Stimulated activated CD8-positive, alpha-beta memory T cell treated with anti-CD3 and anti-CD28 coated beads, Interleukin-12 subunit alpha, Interleukin-12 subunit beta, amount 100 ng/mL, for 24 hours (primary cell): Measurements from ENCODE around the gene FUCA1.
A peak's percentile ranks its signal among the peaks of the same experiment; 100 is the strongest.
"Not testable (repeated sequence)": the region's sequence is repeated elsewhere in the genome, so short reads cannot be mapped to it uniquely, and the experiment has no call there.

Experiments
- DNase-seq: peaks from one replicate; pipeline ENCODE4 v3.0.0-alpha.2; 2020; ENCODE audit errors: extremely low read depth

Gene FUCA1

DNA sequence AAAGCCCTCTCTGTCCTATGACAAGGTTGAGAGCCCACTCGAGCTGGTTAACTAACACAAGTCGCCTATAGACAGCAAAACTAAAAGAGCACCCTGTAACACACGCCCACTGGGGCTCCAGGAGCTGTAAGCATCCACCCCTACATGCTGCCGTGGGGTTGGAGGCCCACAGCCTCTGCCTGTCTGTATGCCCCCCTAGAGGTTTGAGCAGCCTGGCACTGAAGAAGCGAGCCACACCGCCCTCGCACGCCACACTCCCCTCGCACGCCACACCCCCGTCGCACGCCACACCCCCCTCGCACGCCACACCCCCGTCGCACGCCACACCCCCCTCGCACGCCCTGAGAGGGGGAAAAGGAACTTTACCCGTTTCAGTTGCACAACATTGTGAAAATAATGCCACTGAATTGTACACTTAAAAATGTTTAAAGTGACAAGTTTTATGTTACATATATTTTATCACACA is 29.7 kb downstream of the FUCA1 start:
- peak; percentile 43 for DNase-seq

DNA sequence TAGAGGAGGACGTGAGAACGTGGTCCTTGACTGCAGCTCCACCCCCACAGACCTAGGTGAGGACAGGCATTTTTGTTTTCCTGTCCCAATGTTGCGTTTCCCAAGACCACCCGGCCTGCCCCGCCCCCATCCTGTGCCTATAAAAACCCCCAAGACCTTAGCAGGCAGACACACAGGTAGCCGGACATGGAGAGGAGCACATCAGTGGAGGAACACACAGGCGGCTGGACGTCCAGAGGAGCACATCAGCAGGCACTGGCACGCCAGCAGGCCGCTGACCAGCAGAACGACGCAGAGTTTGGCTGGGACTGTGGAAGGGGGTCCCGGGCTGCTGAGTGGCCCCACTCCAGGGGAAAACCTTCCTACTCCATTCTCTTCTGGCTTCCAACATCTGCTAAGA is 30.2 kb downstream of the FUCA1 start:
- no peak for DNase-seq

DNA sequence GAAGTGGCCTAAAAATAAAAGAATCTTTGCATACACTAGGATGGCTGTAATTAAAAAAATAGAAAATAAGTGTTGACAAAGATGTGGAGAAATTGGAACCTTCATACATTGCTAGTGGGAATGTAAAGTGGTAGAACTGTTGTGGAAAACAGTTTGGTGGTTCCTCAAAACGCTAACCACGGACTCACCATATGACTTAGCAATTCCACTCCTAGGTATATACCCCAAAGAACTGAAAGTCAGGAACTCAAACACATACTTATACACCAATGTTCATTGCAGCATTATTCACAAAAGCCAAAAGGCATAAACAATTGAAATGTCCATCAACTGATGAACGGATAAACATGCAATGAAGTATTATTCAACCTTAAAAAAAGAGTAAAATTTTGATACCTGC is 32.1 kb downstream of the FUCA1 start:
- no peak for DNase-seq

DNA sequence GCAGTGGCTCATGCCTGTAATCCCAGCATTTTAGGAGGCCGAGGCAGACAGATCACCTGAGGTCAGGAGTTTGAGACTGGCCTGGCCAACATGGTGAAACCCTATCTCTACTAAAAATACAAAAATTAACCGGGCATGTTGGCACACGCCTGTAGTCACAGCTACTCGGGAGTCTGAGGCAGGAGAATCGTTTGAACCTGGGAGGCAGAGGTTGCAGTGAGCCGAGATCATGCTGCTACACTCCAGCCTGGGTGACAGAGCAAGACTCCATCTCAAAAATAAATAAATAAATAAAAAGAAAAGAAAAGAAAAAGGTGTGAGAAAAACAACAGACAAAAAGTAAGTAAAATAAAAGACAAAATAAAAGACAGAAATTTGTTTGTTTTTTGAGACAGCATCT is 33.9 kb downstream of the FUCA1 start:
- not testable (repeated sequence) for DNase-seq

DNA sequence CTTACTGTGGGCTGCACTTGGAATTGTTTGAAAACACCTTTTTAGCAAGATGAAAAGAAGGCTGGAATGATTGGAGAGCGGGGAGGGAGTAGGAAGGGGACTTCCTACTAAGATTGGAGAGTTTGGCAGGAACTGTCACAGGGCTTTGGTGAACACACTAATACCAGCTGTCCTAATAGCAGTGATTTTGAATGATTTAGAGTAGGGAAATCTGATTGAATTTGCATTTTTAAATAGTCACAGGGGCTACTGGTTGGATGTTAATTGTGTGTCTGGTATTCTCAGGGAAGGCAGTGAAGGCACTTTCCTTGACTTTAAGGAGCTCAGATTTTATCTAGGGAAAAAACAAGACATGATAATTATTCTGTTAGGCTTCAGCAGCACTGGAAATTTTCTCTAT is 40.4 kb downstream of the FUCA1 start:
- no peak for DNase-seq

DNA sequence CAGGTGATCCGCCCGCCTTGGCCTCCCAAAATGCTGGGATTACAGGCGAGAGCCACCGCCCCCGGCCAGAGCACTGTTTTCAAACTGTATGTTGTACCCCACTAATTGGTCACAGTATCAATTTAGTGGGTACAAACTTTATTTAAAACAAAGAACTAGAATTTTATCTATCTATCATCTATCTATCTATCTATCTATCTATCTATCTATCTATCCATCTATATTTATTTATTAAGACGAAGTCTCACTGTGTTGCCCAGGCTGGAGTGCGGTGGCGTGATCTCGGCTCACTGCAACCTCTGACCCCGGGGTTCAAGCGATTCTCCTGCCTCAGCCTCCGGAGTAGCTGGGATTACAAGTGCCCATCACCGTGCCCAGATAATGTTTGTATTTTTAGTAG is 41.5 kb downstream of the FUCA1 start:
- not testable (repeated sequence) for DNase-seq

DNA sequence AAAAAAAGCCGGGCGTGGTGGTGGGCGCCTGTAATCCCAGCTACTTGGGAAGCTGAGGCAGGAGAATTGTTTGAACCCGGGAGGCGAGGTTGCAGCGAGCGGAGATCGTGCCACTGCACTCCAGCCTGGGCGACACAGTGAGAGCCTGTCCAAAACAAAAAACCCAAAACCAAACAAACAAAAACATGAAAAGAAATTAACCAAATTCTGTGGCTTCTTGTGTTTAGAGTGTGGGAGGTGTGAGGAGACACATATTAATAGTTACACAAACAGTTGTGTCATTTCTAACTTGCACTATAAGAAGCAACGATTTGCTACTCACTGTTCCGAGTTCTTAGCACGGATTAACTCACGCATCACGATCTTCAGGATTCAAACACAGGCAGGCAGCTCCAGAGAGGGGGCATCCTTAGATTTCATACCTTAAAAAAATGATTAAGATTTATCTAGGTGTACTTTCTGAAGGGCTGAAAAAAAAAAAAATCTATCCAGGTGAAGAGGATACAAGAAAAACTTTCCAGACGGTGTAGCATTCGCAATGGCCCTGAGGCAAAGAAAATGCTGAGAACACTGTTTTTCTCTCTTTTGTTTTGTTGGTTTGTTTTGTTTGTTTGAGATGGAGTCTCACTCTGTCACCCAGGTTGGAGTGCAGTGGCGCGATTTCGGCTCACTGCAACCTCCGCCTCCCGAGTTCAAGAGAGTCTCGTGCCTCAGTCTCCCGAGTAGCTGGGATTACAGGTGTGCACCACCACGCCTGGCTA is 42.1 kb downstream of the FUCA1 start:
- DNase-seq: no peak

DNA sequence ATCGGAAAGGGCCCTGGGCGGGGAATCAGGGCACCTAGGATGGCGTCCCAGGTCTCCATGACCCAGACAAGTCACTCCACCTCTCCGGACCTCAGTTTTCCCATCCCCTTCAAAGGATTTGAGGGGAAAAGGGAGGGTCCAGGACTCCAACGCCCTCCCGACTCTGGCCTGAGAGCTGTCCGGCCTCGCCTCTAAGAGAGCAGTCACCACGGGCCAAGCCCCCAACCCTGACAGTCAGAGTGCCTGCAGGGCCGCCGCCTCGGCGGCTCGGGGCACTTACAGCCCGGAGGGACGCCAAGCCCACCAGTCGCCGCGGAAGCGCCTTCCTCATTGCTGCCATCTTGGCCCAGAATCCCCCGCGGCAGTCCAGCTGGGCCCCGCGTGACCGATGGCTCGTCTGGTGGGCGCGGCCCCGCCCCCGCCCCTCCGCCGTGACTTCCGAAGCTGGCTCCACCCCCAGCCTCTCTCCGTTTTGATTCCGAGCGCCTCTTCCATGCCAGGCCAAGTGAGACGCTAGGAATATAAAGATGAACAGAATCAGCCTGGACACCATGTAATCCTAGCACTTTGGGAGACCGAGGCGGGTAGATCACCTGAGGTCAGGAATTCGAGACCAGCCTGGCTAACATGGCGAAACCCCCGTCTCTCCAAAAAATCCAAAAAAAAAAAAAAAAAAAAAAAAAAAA is 42.9 kb downstream of the FUCA1 start, which contains the start of gene HMGCL:
Gene HMGCL (minus strand): TSS at position 354 of the 686 bp plus-strand sequence. CDS start 14 bp downstream, at position 340.
- peak; percentile 78 for DNase-seq

DNA sequence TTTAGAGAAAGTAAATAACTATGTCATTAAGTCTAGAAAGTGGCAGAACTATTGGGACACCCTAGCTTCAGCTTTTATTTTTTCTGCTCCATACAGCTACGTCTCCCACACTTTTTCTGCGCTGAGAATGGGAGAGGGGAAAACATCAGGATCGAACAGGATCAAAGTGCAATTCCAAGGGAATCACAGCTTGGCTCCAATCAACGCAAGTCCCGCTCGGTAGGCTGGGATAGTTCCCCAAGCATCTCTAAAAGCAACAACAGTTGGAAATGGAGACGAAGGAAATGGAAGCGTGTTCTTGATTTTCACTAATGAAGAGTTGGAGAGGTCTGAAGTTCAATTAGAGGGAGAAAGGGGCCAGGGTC is 43.4 kb downstream of the FUCA1 start:
- no peak for DNase-seq

DNA sequence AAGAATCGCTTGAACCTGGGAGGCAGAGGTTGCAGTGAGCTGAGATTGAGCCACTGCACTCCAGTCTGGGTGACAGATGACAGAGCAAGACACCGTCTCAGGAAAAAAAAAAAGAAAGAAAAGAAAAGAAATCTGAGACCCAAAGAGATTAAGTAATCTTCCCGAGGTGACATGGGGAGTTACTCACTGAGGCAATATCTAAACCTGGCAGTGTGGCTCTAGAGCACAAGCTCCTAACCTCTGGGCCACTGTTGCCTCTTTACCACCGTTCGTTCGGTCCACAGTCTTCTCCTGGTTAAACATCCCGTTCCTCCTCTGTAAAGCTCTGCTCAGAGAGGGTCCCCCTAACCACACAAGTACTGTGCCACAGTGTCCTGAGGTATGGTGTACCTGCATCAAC is 44.3 kb downstream of the FUCA1 start:
- DNase-seq: no peak

DNA sequence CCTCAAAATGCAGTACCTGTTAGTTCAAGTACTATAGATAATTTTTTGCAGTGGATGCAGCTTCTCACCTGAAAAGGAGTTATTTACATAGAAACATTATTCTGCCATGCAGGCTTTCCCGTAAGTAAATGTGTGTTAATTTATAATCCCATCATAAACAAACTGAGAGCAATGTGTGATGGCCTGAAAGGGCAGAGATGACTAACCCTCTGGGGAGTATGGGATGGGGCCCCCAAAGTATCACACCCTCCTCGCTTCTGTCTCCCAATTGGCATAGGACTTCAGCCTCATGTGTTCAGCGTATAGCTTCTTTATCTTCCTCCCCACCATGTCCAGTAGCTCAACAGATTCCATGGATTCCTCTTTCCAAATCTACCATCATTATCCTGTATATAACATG is 50.5 kb downstream of the FUCA1 start:
- DNase-seq: no peak

DNA sequence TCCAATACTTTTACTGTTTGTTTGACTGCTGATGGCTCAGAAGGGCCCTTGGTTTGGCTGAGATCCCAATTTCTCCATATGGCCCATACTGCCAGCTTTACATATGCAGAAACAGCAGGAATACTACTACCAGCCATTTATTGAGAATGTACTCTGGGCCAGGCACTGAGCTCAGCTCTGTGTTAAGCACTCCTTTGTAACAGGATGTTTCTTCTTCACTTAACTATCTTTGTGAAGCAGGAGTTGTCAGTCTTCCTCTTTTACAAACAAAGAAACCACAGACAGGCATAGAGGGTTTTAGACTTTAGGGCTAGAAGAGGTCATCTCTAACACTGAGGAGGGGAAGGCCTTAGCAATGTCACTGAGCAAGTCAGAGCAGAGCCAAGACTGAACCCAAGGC is 51.2 kb downstream of the FUCA1 start:
- DNase-seq: no peak

DNA sequence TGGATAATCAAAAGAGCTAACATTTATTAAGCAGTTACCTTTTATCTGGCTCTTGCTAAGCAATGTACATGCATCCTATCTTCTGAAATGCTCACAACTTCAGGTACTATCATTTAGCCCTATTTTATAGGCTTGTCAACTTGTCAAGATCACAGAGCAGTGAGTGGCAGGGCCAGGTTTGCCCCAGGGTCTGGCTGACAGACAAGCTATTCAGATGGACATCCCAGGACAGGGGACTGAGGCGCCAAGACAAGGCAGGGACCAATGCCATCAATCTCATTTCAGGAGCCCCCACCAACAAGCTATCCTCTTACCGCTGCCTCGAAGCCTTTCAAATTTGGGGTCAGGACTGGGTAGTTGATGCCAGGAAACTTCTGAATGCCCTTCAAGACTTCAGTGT is 51.7 kb downstream of the FUCA1 start:
- no peak for DNase-seq

DNA sequence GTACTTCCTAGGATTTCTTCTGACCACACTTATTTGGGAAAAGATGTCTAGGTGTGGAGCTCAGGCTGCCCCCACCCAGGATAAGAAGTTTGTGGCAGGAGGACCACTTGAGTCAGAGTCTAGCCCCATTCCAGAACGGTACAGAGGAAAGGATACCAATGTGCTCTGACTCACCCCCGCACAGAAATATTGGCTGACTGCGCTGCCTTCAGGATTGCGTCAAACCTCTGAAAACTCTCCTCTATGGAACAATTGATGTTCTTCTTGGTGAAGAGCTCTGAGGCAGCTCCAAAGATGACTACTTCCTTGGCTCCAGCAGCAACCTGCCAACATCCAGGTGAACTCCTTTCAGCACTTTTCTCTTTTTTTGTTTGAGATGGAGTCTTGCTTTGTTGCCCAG is 54.1 kb downstream of the FUCA1 start:
- no peak for DNase-seq

DNA sequence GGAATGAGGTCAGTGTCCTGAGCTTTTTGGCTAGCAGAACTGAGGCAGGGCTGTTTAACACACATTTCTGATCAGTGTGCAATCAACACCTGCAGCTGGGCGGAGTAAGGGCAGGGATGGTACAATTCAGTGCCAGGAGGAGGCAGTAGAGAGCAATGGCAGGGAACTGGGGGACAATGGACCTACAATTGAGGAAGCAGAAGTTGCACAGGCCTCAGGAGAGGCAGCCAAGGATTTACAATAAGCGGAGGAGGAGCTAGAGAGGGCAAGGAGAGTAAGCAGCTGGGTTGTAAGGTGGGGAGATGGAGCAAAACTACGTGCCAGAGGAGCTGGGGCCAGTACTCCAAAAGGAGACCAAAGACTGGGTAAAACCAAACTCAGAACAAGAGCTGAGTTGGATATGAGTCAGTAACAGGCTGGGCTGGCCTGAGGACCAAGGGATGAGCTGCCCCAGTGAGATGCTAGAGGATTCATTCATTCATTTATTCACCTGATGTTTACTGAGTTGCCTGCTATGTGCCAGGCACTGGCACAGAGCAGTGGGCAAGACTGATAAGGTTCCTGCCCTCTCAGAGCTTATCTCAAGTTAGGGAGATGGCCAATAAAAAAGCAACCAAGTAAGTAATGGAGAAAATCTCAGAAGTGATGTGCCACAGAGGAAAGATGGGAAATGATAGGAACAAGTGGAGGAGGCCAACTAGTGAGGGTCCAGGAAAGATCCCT is 57.1 kb downstream of the FUCA1 start:
- DNase-seq: no peak

DNA sequence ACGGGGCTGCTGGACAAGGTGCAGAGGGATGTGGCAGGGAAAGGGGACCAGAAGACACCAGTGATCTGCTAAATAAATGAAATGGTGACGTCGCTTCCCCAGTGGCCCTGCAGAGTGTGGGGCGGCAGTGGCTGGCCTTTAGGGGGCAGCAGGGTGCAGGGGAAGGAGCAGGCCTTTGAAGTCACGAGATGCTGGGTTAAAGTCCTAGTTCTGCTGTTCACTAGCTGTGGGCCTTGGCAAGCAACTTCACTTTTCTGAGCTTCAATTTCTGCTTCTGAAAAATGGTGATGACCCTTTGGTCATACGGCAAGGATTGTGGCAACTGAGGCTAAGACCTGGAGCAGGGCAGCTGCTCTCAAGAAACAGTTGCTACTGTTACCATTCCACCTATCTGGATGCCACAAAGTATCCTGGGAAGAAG is 58.3 kb downstream of the FUCA1 start:
- no peak for DNase-seq

DNA sequence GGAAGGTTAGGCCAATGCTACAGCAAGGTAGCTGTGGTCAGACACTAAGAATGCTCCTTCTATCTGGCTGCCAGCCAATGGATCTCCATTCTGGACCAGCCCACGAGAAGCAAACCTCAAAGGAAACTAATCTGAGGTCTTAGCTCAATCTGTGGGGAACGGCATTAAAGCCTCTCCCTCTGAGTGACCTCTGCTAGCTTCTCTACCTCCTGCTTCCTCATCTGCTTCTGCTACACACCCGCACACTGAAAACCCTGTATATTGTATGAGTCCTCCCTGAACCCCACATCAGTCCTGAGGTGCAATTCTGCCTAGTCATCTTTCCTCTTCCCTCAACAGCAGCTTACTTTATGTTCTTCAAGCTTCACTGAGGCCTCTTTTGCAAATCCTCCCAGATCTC is 60.6 kb downstream of the FUCA1 start:
- DNase-seq: no peak

DNA sequence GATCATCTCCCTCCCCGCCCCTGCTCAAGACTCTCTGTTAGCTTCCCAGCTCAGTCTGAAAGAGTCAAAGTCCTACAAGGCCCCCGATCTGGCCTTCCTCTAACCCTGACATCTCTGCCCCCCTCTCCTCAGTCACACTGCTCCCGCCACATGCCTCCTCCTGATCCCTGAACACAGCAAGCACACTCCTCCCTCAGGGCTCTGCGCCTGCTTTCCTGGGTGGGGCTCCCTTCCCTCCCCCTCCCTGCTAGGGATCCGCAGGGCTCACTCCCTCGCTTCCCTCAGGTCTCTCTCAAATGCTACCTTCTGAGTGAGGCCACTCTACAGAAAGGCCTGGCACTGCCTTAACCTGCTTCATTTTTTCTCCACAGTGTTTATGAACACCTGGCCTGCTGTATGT is 61.8 kb downstream of the FUCA1 start:
- DNase-seq: no peak

DNA sequence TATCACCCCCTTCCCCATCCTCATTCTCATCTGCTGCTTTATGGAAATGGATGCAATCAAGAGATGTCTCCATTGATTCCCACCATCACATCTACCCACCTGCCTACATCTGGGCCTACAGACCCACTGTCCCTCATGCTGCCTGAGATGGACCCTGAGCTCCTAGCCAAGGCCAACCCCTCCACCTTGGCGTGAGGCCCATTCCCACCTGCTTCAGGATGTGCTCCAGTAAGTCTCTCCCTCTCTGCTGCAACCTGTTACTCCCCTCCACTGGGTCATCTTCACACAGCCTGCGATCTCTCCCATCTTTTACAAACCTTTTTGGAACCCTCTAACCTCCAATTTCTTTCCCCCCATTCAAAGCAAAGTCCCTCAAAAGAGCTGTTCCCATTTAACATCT is 63.1 kb downstream of the FUCA1 start:
- no peak for DNase-seq

DNA sequence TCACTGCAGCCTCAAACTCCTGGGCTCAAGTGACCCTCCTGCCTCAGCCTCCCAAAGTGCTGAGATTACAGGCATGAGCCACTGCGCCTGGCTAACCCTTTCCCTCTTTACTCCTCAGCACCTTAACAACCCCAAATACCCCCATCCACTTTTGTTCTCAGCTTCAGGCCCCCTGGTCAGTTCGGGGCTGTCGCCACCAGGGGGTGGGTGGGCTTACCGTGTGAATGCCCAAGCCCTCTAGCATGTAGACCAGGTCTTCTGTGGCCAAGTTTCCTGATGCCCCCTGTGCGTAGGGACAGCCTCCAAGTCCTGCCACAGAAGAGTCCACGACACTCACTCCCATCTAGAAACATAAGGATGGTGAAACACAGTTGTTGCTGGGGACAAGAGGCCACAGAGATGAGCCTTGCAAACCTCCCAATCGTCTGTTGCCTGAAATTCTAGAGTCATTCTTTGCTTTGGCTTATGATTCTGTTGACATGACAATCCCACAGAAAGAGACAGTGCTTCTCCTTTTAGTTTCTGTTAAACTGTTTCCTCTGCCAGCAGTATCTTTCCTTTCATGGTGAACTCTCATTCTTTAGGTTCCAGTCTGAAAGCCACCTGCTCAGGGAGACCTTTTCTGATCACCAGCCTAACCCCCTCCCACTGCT is 63.8 kb downstream of the FUCA1 start:
- DNase-seq: no peak

DNA sequence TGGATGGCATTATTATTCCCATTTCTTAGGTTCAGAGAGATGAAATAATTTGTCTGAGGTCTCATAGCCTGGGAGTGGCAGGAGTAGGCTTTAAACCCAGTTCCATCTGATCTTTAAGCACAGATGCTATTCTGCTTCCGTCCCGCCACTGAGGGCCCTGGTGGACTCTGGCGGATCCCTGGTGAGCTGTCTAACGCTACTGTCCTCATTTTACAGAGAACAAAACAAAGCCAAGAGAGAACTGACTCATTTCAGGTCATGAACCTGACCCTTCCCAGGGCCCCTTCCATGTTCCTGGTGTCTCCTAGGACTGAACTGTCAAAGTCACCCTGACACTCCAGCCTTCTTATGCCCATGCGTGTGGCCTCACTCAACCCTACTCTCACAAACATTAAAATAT is 64.4 kb downstream of the FUCA1 start:
- no peak for DNase-seq

DNA sequence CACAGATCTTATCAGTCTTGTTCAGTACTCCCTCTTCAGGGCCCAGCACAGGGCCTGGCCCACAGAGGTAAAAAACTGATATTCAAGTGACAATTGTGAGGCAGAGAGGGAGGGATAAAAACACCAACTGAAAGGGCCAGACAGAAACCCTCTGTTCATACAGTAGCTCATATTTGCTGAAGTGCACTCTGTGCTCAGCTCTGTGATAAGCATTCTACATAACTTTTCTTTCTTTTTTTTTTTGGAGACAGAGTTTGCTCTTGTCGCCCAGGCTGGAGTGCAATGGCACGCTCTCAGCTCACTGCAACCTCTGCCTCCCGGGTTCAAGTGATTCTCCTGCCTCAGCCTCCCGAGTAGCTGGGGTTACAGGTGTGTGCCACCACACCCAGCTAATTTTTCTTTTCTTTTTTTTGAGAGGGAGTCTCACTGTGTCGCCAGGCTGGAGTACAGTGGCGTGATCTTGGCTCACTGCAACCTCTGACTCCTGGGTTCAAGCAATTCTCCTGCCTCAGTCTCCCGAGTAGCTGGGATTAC is 65.2 kb downstream of the FUCA1 start:
- DNase-seq: not testable (repeated sequence)
